Tibial nerve (tissue), 4 donors: ENCODE results near the gene MNT.

Source experiments
- CTCF ChIP-seq, 5 experiments: fragments of 200-600 bp in 3 of 5; fragments of 450-650 bp in 2 of 5; sonication (generic) in 3 of 5; IDR thresholded peaks; one replicate each; pipeline ENCODE4 v1.5.1; 2016 to 2019; ENCODE audit warnings: antibody characterized with exemption in 5 of 5, mild to moderate bottlenecking in 3 of 5, moderate library complexity in 2 of 5
- EP300 ChIP-seq, 2 donors: sonication (generic); formaldehyde crosslinking; IDR thresholded peaks; one replicate each; pipeline ENCODE4 v1.6.1; 2017; ENCODE audit warnings: antibody characterized with exemption in 2 of 2, mild to moderate bottlenecking in 1 of 2

GRCh38 chr17:2421315-2422147 is 20.7 kb upstream of the MNT start:
- TF ChIP-seq CTCF (IDR thresholded peaks at IDR 0.05) (no peak), EP300 (IDR thresholded peaks at IDR 0.05) (no peak)
